HG03135 (cell line): ENCODE data around the gene THBS3.
"Not testable (repeated sequence)": the region's sequence is repeated elsewhere in the genome, so short reads cannot be mapped to it uniquely, and the experiment has no call there.

ENCODE experiments used
- ATAC-seq: cut with Tn5 transposase; IDR thresholded peaks from one replicate; pipeline ENCODE4 v1.9.1; 2021; ENCODE audit warnings: mild to moderate bottlenecking, moderate library complexity; ENCODE audit not compliant: unreplicated experiment

Gene THBS3

GRCh38 chr1:155175281-155175926 lies 32.3 kb downstream of the THBS3 start:
- ATAC-seq = no peak

GRCh38 chr1:155174324-155175280 lies 33.1 kb downstream of the THBS3 start:
- ATAC-seq = no peak

GRCh38 chr1:155173478-155174323 lies 34.0 kb downstream of the THBS3 start, which contains the start of gene TRIM46:
TSS of gene TRIM46 (plus strand) at chr1:155173849. CDS start at chr1:155173967, 118 bp downstream.
- ATAC-seq = no peak

DNA sequence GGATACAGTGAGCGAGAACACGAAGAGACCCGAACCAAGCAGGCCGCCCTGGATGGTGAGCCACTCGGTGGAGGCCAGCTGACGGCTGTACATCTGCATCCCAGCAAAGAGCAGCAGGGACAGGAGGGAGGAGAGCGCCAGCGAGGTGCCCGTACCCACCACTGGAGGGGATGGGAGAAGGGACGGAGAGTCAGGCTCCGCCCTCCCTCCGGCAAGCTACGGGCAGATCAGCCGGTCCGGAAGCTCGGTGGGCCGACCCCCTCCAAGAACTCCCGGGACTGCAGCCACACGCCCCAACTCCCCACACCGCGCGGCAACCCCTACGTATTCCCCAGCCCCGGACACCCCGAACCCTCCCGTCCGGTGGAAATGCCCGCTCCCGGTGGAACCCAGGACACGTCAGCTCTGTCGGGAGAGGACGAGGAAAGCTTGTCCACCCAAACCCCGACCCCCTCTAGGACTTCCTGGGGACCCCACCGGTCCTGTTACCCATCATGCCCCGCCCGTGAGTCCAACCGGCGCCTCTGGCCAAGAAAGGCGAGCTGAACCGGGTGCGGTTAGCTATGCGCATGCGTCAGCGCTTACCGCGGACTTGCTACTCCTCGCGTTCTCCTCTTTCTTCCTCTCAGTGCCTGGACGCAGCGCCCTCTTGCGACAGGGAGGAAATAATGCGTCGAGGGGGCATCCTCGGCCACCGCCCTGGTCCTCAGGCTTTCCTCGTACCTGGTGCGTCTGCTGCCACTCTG lies 34.8 kb downstream of the THBS3 start, which contains the start of gene KRTCAP2:
TSS of gene KRTCAP2 (minus strand) at position 573 of the 746 bp plus-strand sequence. CDS start at position 493, 80 bp downstream.
- ATAC-seq = peak; percentile 85

DNA sequence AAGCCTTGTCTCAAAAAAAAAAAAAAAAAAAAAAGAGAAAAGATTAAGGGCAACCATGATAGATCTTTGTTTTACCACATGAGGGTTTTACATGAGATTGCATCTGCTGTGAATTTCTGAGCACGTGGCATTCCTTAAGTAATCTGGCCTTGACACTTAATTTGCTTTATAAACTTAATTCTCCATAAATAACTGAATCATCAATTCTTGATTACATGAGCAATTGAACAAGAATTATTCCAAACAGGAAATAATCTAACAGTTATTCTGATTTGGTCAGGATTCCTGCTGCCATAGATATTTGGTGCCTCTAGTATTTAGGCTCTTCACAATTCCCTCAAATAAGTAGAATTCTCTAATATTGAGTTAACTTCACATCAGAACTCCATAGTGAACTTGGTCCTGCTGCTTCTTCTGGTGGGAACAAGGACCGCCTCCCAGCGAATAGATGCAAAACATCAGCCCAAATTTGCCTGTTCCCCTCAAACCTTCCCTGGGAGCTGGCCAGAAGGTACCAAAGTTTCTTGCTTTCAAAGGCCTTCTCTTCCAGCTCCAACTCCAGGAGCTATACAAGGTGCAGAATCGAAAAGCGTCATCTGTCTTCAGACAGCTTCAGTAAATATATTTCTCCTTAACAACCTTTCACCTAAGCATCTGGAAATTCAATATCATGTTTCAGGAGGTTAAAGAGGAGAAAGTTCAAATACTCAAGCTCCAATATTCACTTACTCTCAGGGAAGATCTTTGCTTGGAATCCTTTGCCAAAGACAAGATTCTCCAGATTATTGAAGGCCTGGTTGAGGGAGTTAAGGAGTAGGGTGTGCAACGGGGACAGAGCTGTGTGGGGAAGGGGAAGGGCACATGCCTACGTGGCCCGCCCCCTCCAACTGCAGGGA lies 35.6 kb downstream of the THBS3 start:
- no peak for ATAC-seq

GRCh38 chr1:155170806-155171205 lies 36.9 kb downstream of the THBS3 start:
- ATAC-seq = no peak

DNA sequence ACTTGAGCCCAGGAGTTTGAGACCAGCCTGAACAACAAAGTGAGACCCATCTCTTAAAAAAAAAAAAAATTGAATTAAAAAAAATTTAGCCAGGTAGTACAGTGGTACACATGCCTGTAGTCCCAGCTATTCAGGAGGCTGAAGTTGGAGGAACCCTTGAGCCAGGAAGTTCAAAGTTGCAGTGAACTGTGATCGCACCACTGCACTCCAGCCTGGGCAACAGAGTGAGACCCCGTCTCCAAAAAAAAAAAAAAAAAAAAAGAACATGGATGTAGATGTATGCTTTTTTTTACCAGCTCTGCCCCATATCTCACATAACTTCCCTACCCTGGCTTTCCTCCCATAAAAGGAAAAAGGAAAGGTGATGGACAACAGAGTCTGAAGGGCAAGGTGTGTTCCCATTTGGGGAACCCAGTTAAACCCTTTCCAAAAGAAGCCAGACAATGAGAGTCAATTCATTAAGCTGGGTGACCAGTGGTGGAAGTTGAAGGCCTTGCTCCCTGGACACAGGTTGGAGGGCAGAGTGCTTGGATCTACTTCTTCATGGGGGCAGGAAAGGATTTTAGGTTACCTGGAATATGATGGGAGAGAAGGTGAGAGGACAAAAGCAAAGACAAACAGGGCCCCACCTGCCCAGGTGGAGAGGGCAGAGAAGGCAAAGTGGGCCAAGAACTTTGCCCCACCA lies 37.5 kb downstream of the THBS3 start:
- ATAC-seq = no peak

GRCh38 chr1:155169541-155169940 lies 38.2 kb downstream of the THBS3 start:
- ATAC-seq = no peak

- ATAC-seq = no peak
Observed at GRCh38 chr1:155168456-155169210, 39.1 kb downstream of the THBS3 start.

GRCh38 chr1:155168105-155168445 lies 39.6 kb downstream of the THBS3 start:
- ATAC-seq = not testable (repeated sequence)

GRCh38 chr1:155167166-155168104 lies 40.3 kb downstream of the THBS3 start:
- peak; percentile 55 for ATAC-seq

DNA sequence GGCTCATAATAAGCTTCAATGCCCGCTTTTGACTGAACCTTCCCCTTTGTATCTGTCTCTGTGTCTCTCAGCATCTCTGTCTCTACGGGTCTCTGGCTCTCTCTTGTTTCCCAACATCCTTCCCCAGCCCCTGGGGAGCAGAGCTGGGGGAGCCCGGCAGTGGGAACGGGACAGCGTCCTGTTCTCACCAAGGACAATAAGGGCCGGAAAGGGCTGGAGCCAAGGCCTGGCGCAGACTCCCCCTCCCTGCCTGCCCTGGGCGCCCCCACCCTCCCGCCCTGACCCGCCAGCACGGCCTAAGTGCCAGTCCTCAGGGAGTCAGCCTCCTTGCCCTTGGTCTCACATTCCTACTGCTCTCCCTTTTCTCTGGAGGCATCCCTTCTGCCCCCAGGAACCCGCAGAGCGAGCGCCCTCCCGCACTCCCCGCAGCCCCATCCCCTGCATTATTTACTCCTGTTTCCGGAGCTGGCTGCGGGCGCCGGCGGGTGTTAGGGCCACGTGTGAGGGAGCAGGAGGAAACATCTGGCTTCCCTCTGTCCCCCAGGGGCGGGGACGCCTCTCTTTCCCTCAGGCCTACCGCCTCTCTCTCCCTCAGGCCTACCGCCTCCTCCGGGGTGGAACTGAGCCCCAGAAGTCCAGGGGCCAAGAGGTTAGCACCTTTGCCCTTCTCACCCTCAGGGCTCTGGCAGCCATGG lies 41.1 kb downstream of the THBS3 start:
- ATAC-seq = no peak

GRCh38 chr1:155166051-155166470 lies 41.6 kb downstream of the THBS3 start:
- no peak for ATAC-seq

- ATAC-seq = not testable (repeated sequence)
Observed at GRCh38 chr1:155164625-155165024, 43.1 kb downstream of the THBS3 start.

GRCh38 chr1:155163785-155164184 lies 43.9 kb downstream of the THBS3 start:
- not testable (repeated sequence) for ATAC-seq

DNA sequence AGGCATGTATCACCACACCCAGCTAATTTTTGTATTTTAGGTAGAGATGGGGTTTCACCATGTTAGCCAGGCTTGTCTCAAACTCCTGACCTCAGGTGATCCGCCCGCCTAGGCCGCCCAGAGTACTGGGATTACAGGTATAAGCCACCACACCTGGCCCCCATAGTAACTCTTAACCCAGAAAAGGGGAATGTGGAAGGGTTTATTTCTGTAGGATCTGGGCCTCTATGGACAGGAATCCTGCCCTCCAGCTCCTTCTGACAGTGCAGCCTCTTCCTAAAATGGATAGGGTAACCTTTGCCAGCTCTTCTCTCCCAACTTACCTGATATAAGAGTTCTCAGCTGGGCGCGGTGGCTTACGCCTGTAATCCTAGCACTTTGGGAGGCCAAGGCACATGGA lies 45.1 kb downstream of the THBS3 start:
- ATAC-seq = not testable (repeated sequence)
